HG03457 (cell line): Measurements from ENCODE around the gene BCAR3.
A peak's percentile ranks its signal among the peaks of the same experiment; 100 is the strongest.
"Not testable (repeated sequence)": the region's sequence is repeated elsewhere in the genome, so short reads cannot be mapped to it uniquely, and the experiment has no call there.

Source experiments
- ATAC-seq: cut with Tn5 transposase; IDR thresholded peaks from one replicate; pipeline ENCODE4 v1.9.1; 2021; ENCODE audit warnings: moderate number of reproducible peaks; ENCODE audit not compliant: unreplicated experiment

Gene BCAR3

GRCh38 chr1:93600663-93601062 is 81.0 kb downstream of the BCAR3 start:
- no peak for ATAC-seq

- no peak for ATAC-seq
Measured at GRCh38 chr1:93599479-93599878, 82.2 kb downstream of the BCAR3 start.

GRCh38 chr1:93598861-93599439 is 82.7 kb downstream of the BCAR3 start:
- no peak for ATAC-seq

GRCh38 chr1:93598396-93598795 is 83.2 kb downstream of the BCAR3 start:
- ATAC-seq: no peak

GRCh38 chr1:93597709-93598108 is 83.9 kb downstream of the BCAR3 start:
- no peak for ATAC-seq

- ATAC-seq: no peak
Measured at GRCh38 chr1:93596329-93597089, 85.1 kb downstream of the BCAR3 start.

GRCh38 chr1:93595743-93596142 is 85.9 kb downstream of the BCAR3 start:
- ATAC-seq: no peak

GRCh38 chr1:93595266-93595665 is 86.4 kb downstream of the BCAR3 start:
- no peak for ATAC-seq

GRCh38 chr1:93594603-93594880 is 87.1 kb downstream of the BCAR3 start:
- ATAC-seq: no peak

- ATAC-seq: no peak
Measured at GRCh38 chr1:93593854-93594602, 87.6 kb downstream of the BCAR3 start.

GRCh38 chr1:93592551-93592949 is 89.1 kb downstream of the BCAR3 start:
- ATAC-seq: no peak

GRCh38 chr1:93591676-93592550 is 89.7 kb downstream of the BCAR3 start:
- peak; percentile 78 for ATAC-seq

- not testable (repeated sequence) for ATAC-seq
Measured at GRCh38 chr1:93591291-93591675, 90.4 kb downstream of the BCAR3 start.

GRCh38 chr1:93588955-93589354 is 92.7 kb downstream of the BCAR3 start:
- ATAC-seq: no peak

GRCh38 chr1:93588206-93588605 is 93.4 kb downstream of the BCAR3 start:
- ATAC-seq: no peak

- no peak for ATAC-seq
Measured at GRCh38 chr1:93587354-93587753, 94.3 kb downstream of the BCAR3 start.

GRCh38 chr1:93585059-93585966 is 96.3 kb downstream of the BCAR3 start:
- no peak for ATAC-seq

- ATAC-seq: no peak
Measured at GRCh38 chr1:93584261-93585003, 97.2 kb downstream of the BCAR3 start.
